Astrocyte of the cerebellum (primary cell): ENCODE results near the gene SLC38A1.

ENCODE experiments used
- DNase-seq: peaks from one replicate; pipeline ENCODE4 v3.0.0-alpha.2; 2011; ENCODE audit warnings: low read depth
- H3K4me3 ChIP-seq: 2 replicates; pipeline ENCODE4 v1.5.1; 2011; ENCODE audit warnings: mild to moderate bottlenecking, low read depth, low read length, moderate library complexity
- CTCF ChIP-seq: IDR thresholded peaks from 2 replicates; pipeline ENCODE4 v1.5.1; 2012; ENCODE audit warnings: low read length, low read depth, moderate library complexity, mild to moderate bottlenecking; ENCODE audit errors: missing control alignments
- in situ Hi-C: cut with HindIII; loops from 2 replicates; pipeline ENCODE4 v1.10.0; 2017; ENCODE audit warnings: low sequenced_read_pairs

SLC38A1 gene

GRCh38 chr12:46244997-46245396, 23.8 kb downstream of the SLC38A1 start:
- H3K4me3 ChIP-seq: no peak overlapping the region
- in situ Hi-C loops: no loop called here
- TF ChIP-seq CTCF: no peak
- DNase-seq: no peak

GRCh38 chr12:46244273-46244915, 24.4 kb downstream of the SLC38A1 start:
- DNase-seq: no peak
- no peak for TF ChIP-seq CTCF
- in situ Hi-C loops: no loop called here
- no peak overlapping the region for H3K4me3 ChIP-seq

GRCh38 chr12:46242569-46242968, 26.3 kb downstream of the SLC38A1 start:
- no peak for DNase-seq
- no peak overlapping the region for H3K4me3 ChIP-seq
- in situ Hi-C loops: no loop called here
- TF ChIP-seq CTCF: no peak

GRCh38 chr12:46240436-46240835, 28.4 kb downstream of the SLC38A1 start:
- no peak overlapping the region for H3K4me3 ChIP-seq
- in situ Hi-C loops: no loop called here
- no peak for TF ChIP-seq CTCF

GRCh38 chr12:46238821-46239220, 30.0 kb downstream of the SLC38A1 start:
- H3K4me3 ChIP-seq: no peak overlapping the region
- in situ Hi-C loops: no loop called here
- TF ChIP-seq CTCF: no peak
- no peak for DNase-seq

More at GRCh38 chr12:46240436-46240835, 28.4 kb downstream of the SLC38A1 start:
- no peak for DNase-seq

GRCh38 chr12:46237371-46238045, 31.3 kb downstream of the SLC38A1 start:
- H3K4me3 ChIP-seq: no peak overlapping the region
- no peak for DNase-seq
- in situ Hi-C loops: no loop called here
- no peak for TF ChIP-seq CTCF
